Tibial artery (tissue), 4 donors: ENCODE data around the gene ACOT7.
A peak's percentile ranks its signal among the peaks of the same experiment; 100 is the strongest.

Experiments
- DNase-seq, 2 donors: peaks; one replicate each; pipeline ENCODE4 v3.0.0-alpha.2; 2019
- H3K27ac ChIP-seq, 2 donors: fragments of 200-600 bp; sonication (generic) in 1 of 2; 1 replicate in 1 of 2; 2 replicates in 1 of 2; pipeline ENCODE4 v1.5.1; 2018 to 2019; ENCODE audit warnings: mild to moderate bottlenecking in 1 of 2
- H3K27me3 ChIP-seq, 2 donors: fragments of 200-600 bp; sonication (generic) in 1 of 2; one replicate each; pipeline versions ENCODE4 v1.5.1 to v1.6.0; 2016 to 2019
- H3K36me3 ChIP-seq, 3 donors: fragments of 200-600 bp; sonication (generic) in 2 of 3; one replicate each; pipeline ENCODE4 v1.5.1; 2016 to 2019; ENCODE audit warnings: mild to moderate bottlenecking in 2 of 3
- H3K4me1 ChIP-seq, 4 donors: fragments of 200-600 bp; sonication (generic) in 2 of 4; 1 replicate in 3 of 4; 2 replicates in 1 of 4; pipeline ENCODE4 v1.5.1; 2016 to 2019
- H3K4me3 ChIP-seq, 2 donors: fragments of 200-600 bp; sonication (generic) in 1 of 2; 1 replicate in 1 of 2; 2 replicates in 1 of 2; pipeline ENCODE4 v1.5.1; 2018 to 2019; ENCODE audit warnings: mild to moderate bottlenecking in 2 of 2
- H3K9me3 ChIP-seq, 3 donors: fragments of 200-600 bp; sonication (generic) in 1 of 3; one replicate each; pipeline ENCODE4 v1.5.1; 2016 to 2019
- CTCF ChIP-seq, 2 experiments: fragments of 200-600 bp in 1 of 2; fragments of 450-650 bp in 1 of 2; IDR thresholded peaks; one replicate each; pipeline ENCODE4 v1.5.1; 2017 to 2019; ENCODE audit warnings: antibody characterized with exemption in 2 of 2, mild to moderate bottlenecking in 1 of 2, moderate library complexity in 1 of 2
- intact Hi-C: fragments of 100-400 bp; cut with DNase I; formaldehyde crosslinking; loops from one replicate; pipeline ENCODE4 v1.15.0; 2023; ENCODE audit warnings: low total_unique reads

Gene ACOT7

GRCh38 chr1:6424000-6424565, 30.5 kb upstream of the ACOT7 start:
- DNase-seq, result no peak
- H3K27me3 ChIP-seq, result peaks cover 4 to 100% of the 10 kb centered on the region in 2 donors
- peaks cover 0 to 51% (median 40%) of the 10 kb centered on the region in 4 donors for H3K4me1 ChIP-seq
- no peak overlapping the region for H3K4me3 ChIP-seq
- no peak for TF ChIP-seq CTCF (IDR thresholded peaks at IDR 0.05)
- intact Hi-C loops, result no loop called here
- H3K36me3 ChIP-seq, result no peaks in the 10 kb centered on the region
- no peak overlapping the region for H3K27ac ChIP-seq
- no peaks in the 10 kb centered on the region for H3K9me3 ChIP-seq

- Histone ChIP-seq H3K27ac (no peak overlapping the region), H3K4me3 (no peak overlapping the region), H3K36me3 (no peaks in the 10 kb centered on the region), H3K9me3 (no peaks in the 10 kb centered on the region), H3K4me1 (peaks cover 0 to 57% (median 44%) of the 10 kb centered on the region in 4 donors), H3K27me3 (peaks cover 4 to 100% of the 10 kb centered on the region in 2 donors)
- DNase-seq, result no peak
- TF ChIP-seq CTCF (IDR thresholded peaks at IDR 0.05), result peak in 1 of 2 experiments; percentile 27
- intact Hi-C loops, result no loop called here
These were observed 29.9 kb upstream of the ACOT7 start for GRCh38 chr1:6423321-6423999.

GRCh38 chr1:6421266-6421665, 27.7 kb upstream of the ACOT7 start:
- TF ChIP-seq CTCF (IDR thresholded peaks at IDR 0.05), result no peak
- Histone ChIP-seq H3K36me3 (no peaks in the 10 kb centered on the region), H3K9me3 (no peaks in the 10 kb centered on the region), H3K27me3 (peaks cover 4 to 100% of the 10 kb centered on the region in 2 donors), H3K27ac (no peak overlapping the region), H3K4me1 (peaks cover 0 to 57% (median 44%) of the 10 kb centered on the region in 4 donors), H3K4me3 (no peak overlapping the region)
- DNase-seq, result no peak
- intact Hi-C loops, result no loop called here

- Histone ChIP-seq H3K27me3 (peaks cover 4 to 100% of the 10 kb centered on the region in 2 donors), H3K27ac (no peak overlapping the region), H3K9me3 (no peaks in the 10 kb centered on the region), H3K36me3 (no peaks in the 10 kb centered on the region), H3K4me1 (peaks cover 0 to 53% (median 44%) of the 10 kb centered on the region in 4 donors), H3K4me3 (peak overlapping the region in 1 of 2 donors; percentile 49)
- intact Hi-C loops, result no loop called here
- no peak for DNase-seq
- no peak for TF ChIP-seq CTCF (IDR thresholded peaks at IDR 0.05)
These were observed 27.0 kb upstream of the ACOT7 start for GRCh38 chr1:6420454-6421042.

- Histone ChIP-seq H3K4me1 (peaks cover 0 to 49% (median 41%) of the 10 kb centered on the region in 4 donors), H3K9me3 (no peaks in the 10 kb centered on the region), H3K4me3 (peak within 1 kb of the TSS; percentile 27 to 49), H3K36me3 (no peaks in the 10 kb centered on the region), H3K27ac (no peak within 1 kb of the TSS), H3K27me3 (peaks cover 0 to 100% of the 10 kb centered on the region in 2 donors)
- no peak for TF ChIP-seq CTCF (IDR thresholded peaks at IDR 0.05)
- intact Hi-C loops, result no loop called here
- DNase-seq, result no peak
These were observed 26.4 kb upstream of the ACOT7 start, which contains the start of gene HES2 for GRCh38 chr1:6419804-6420453. TSS of gene HES2 (minus strand) at chr1:6419919. CDS start at chr1:6419820, 99 bp downstream.
